B cell (primary cell): ENCODE data around the gene PHPT1. TPM values are rescaled to one million over a fixed set of nuclear protein-coding genes. Genes with fewer than 3 reads are reported as not detected.
A peak's percentile ranks its signal among the peaks of the same experiment; 100 is the strongest.

ENCODE experiments used
- ATAC-seq: fragments of 200-7000 bp; cut with Tn5 transposase; one replicate; pipeline ENCODE4 v1.10.0; 2021; ENCODE audit warnings: low read depth, mild to moderate bottlenecking, moderate number of reproducible peaks, moderate library complexity
- CTCF ChIA-PET: fragments of 350-600 bp; sonication (Branson Sonifier 250); formaldehyde crosslinking; loops from one replicate; lab custom pipeline; 2021; ENCODE audit warnings: antibody characterized with exemption, inconsistent platforms; lab: Charles Lee
- POLR2A ChIA-PET: fragments of 350-600 bp; sonication (Branson Sonifier 250); formaldehyde crosslinking; loops from one replicate; lab custom pipeline; 2021; ENCODE audit warnings: antibody characterized with exemption; lab: Charles Lee
- DNase-seq: peaks from one replicate; pipeline ENCODE4 v3.0.0; 2013
- H2AFZ ChIP-seq: 2 replicates; pipeline ENCODE4 v1.6.1; 2012; ENCODE audit warnings: mild to moderate bottlenecking, low read depth, low read length; ENCODE audit not compliant: insufficient read depth, poor library complexity, severe bottlenecking
- H3K27ac ChIP-seq, 2 donors: 1 replicate in 1 of 2; 2 replicates in 1 of 2; pipeline ENCODE4 v1.5.1; 2012 to 2013; ENCODE audit warnings: low read length in 2 of 2, mild to moderate bottlenecking in 2 of 2, moderate library complexity in 1 of 2
- H3K27me3 ChIP-seq, 4 experiments: fragments of 200-600 bp in 1 of 4; sonication (generic) in 1 of 4; replicated peaks in 1 of 4; 1 replicate in 2 of 4; 2 replicates in 2 of 4; pipeline versions ENCODE4 v1.6.1 to v1.7.0; 2013 to 2016; ENCODE audit warnings: low read length in 3 of 4, mild to moderate bottlenecking in 2 of 4, mixed read lengths in 1 of 4, moderate library complexity in 1 of 4; ENCODE audit not compliant: insufficient read depth in 4 of 4, control insufficient read depth in 3 of 4; ENCODE audit errors: control extremely low read depth in 1 of 4
- H3K36me3 ChIP-seq, 2 experiments: replicated peaks in 1 of 2; 1 replicate in 1 of 2; 2 replicates in 1 of 2; pipeline versions ENCODE4 v1.6.1 to v1.7.1; 2013; ENCODE audit warnings: low read length in 1 of 2; ENCODE audit not compliant: insufficient read depth in 2 of 2, control insufficient read depth in 1 of 2; ENCODE audit errors: control extremely low read depth in 1 of 2, extremely low read depth in 1 of 2
- H3K4me1 ChIP-seq, 2 donors: fragments of 200-600 bp in 1 of 2; sonication (generic) in 1 of 2; 1 replicate in 1 of 2; 2 replicates in 1 of 2; pipeline versions ENCODE4 v1.5.1 to v1.6.1; 2013 to 2017; ENCODE audit warnings: low read length in 2 of 2; ENCODE audit not compliant: control insufficient read depth in 2 of 2, insufficient read depth in 2 of 2
- H3K4me2 ChIP-seq: replicated peaks from 2 replicates; pipeline ENCODE3; 2012; ENCODE audit warnings: mild to moderate bottlenecking, low read depth, low read length; ENCODE audit not compliant: poor library complexity, severe bottlenecking
- H3K4me3 ChIP-seq, 5 experiments: fragments of 200-600 bp in 1 of 5; sonication (generic) in 1 of 5; 1 replicate in 3 of 5; 2 replicates in 2 of 5; pipeline versions ENCODE4 v1.5.1 to v1.7.0; 2011 to 2016; ENCODE audit warnings: low read length in 4 of 5, mild to moderate bottlenecking in 4 of 5, low read depth in 2 of 5, control low read depth in 1 of 5, moderate library complexity in 1 of 5; ENCODE audit not compliant: insufficient read depth in 1 of 5; ENCODE audit errors: control extremely low read depth in 1 of 5, extremely low read depth in 1 of 5
- H3K79me2 ChIP-seq: fragments of 200-600 bp; sonication (generic); one replicate; pipeline ENCODE4 v1.6.0; 2016; ENCODE audit warnings: low read length; ENCODE audit not compliant: control insufficient read depth, insufficient read depth
- H3K9ac ChIP-seq: fragments of 200-600 bp; sonication (generic); 2 replicates; pipeline ENCODE4 v1.6.1; 2017; ENCODE audit warnings: mild to moderate bottlenecking, low read length, moderate library complexity
- H3K9me3 ChIP-seq, 3 donors: one replicate each; pipeline versions ENCODE4 v1.6.1 to v1.7.1; 2013; ENCODE audit warnings: low read length in 2 of 3; ENCODE audit not compliant: control insufficient read depth in 2 of 3, insufficient read depth in 1 of 3; ENCODE audit errors: control extremely low read depth in 1 of 3
- H4K20me1 ChIP-seq: 2 replicates; pipeline ENCODE4 v1.6.0; 2012; ENCODE audit warnings: mild to moderate bottlenecking, low read length; ENCODE audit not compliant: insufficient read depth, control insufficient read depth, poor library complexity, severe bottlenecking
- H3K27ac Mint-ChIP-seq: one replicate; pipeline ENCODE4 v1.8.0; 2021; ENCODE audit warnings: mixed read lengths
- H3K27me3 Mint-ChIP-seq: one replicate; pipeline ENCODE4 v1.8.0; 2021; ENCODE audit warnings: mixed read lengths
- H3K4me1 Mint-ChIP-seq: one replicate; pipeline ENCODE4 v1.8.0; 2021; ENCODE audit warnings: mixed read lengths
- H3K4me3 Mint-ChIP-seq: one replicate; pipeline ENCODE4 v1.8.0; 2021; ENCODE audit warnings: mixed read lengths
- H3K9me3 Mint-ChIP-seq: one replicate; pipeline ENCODE4 v1.8.0; 2022; ENCODE audit warnings: mixed read lengths; ENCODE audit not compliant: insufficient read depth
- CTCF ChIP-seq: fragments of 200-600 bp; IDR thresholded peaks from one replicate; pipeline ENCODE4 v1.8.0; 2022; ENCODE audit warnings: antibody characterized with exemption, mild to moderate bottlenecking
- EZH2 ChIP-seq: IDR thresholded peaks from 2 replicates; pipeline ENCODE4 v1.6.1; 2012; ENCODE audit warnings: borderline replicate concordance, low read depth, mild to moderate bottlenecking, moderate library complexity, low read length; ENCODE audit not compliant: insufficient read depth, poor library complexity, severe bottlenecking
- WGBS: methylation state at CpG from one replicate; pipeline ENCODE4 v1.1.5; 2013; ENCODE audit warnings: missing lambda C conversion rate; ENCODE audit not compliant: insufficient coverage; 5-methylcytosine and 5-hydroxymethylcytosine counted together
- intact Hi-C: fragments of 100-400 bp; cut with micrococcal nuclease; formaldehyde crosslinking; loops from one replicate; pipeline ENCODE4 v1.10.0; 2022
- polyA plus RNA-seq: library from polyadenylated mRNA; depleted of rRNA; stranded (reverse); fragments of >200 nt; gene quantifications from 2 replicates; pipeline ENCODE4 v1.2.3, GENCODE V29; 2012
- total RNA-seq, 2 donors: library from RNA; stranded (reverse); fragments of 120-200 nt in 1 of 2; gene quantifications; 1 replicate in 1 of 2; 2 replicates in 1 of 2; pipeline versions ENCODE4 v1.2.3 to v1.2.4, GENCODE V29; 2013 to 2022

PHPT1 gene
- total and polyA plus RNA-seq, 2 donors (not counting 1 experiment from before 2014, with no cell fraction given), result 36.5 to 37.2 TPM

GRCh38 chr9:136886610-136887597, 37.7 kb downstream of the PHPT1 start:
- H3K4me2 ChIP-seq, result peak overlapping the region; percentile 99
- peak overlapping the region; percentile 78 to 99 for H3K27ac ChIP-seq
- peak overlapping the region; percentile 91 for H3K4me3 Mint-ChIP-seq
- H3K9ac ChIP-seq, result peak overlapping the region; percentile 95
- peaks cover 0 to 8% of the 10 kb centered on the region in 2 experiments for H3K36me3 ChIP-seq
- intact Hi-C loops, result loop anchor here (1.0 to 10.0 kb wide), 7 partner anchors 15 to 318 kb away; partner anchors contain the start of genes EDF1, FBXW5, NDOR1 and PAXX
- peaks cover 42% of the 10 kb centered on the region for H4K20me1 ChIP-seq
- H3K4me1 ChIP-seq, result peaks cover 22 to 30% of the 10 kb centered on the region in 2 donors
- TF ChIP-seq EZH2, result no peak
- no peak for TF ChIP-seq CTCF
- peaks cover 31% of the 10 kb centered on the region for H3K4me1 Mint-ChIP-seq
- DNase-seq (no peak), ATAC-seq (peak; percentile 39)
- H3K9me3 ChIP-seq, result no peaks in the 10 kb centered on the region
- POLR2A ChIA-PET, result interaction anchor here (0.5 to 4.7 kb wide), 5 partner anchors 10 to 87 kb away, joined by 3 to 23 read pairs (median 7); partner anchors contain the start of gene EDF1
- CTCF ChIA-PET, result interaction anchor here (0.7 to 1.2 kb wide), 4 partner anchors 15 to 148 kb away, joined by 3 read pairs; partner anchors contain the start of gene AJM1
- peak overlapping the region; percentile 87 for H3K27ac Mint-ChIP-seq
- H3K27me3 ChIP-seq, result no peaks in the 10 kb centered on the region
- no peaks in the 10 kb centered on the region for H3K9me3 Mint-ChIP-seq
- H3K4me3 ChIP-seq, result peak overlapping the region; percentile 30 to 91 (median 83)
- no peaks in the 10 kb centered on the region for H3K27me3 Mint-ChIP-seq
- H3K79me2 ChIP-seq, result peaks cover 76% of the 10 kb centered on the region
- WGBS, result 2% methylated on average over 76 of the region's 76 CpGs
- peak overlapping the region; percentile 89 for H2AFZ ChIP-seq
